Coronary artery (tissue), 2 donors: ENCODE measurements around the gene MRM1.

Experiments used
- DNase-seq: peaks from one replicate; pipeline ENCODE4 v3.0.0-alpha.2; 2017; ENCODE audit warnings: low spot score
- H3K27ac ChIP-seq, 2 donors: fragments of 200-600 bp; sonication (generic); one replicate each; pipeline ENCODE4 v1.5.1; 2016 to 2019
- H3K4me3 ChIP-seq: fragments of 200-600 bp; sonication (generic); 2 replicates; pipeline ENCODE4 v1.5.1; 2016; ENCODE audit warnings: mild to moderate bottlenecking, moderate library complexity
- TF ChIP-seq, protein P1 (sequence below): fragments of 200-600 bp; sonication (generic); IDR thresholded peaks from one replicate; pipeline ENCODE4 v1.5.1; 2019; ENCODE audit warnings: antibody characterized with exemption

Gene MRM1

DNA sequence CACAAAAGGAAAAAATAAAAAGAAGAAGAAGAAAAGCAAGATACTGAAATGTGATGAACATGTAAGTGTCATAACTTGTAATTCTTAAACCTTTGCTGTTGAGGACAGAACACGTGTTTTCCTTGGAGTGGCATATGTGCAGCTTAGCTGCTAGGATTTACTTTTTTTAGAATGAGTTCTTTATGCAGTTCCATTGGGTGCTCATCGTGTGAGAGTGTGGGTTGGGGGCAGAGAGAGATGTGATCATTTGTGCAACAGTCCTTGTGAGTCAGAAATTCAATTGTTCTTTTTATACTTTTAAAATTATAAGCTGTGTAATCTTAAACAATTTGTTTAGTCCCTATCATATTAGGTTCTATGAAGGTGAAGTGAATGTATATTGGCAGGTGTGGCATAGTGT, 15.2 kb upstream of the MRM1 start:
- Histone ChIP-seq H3K27ac (no peak overlapping the region), H3K4me3 (no peak overlapping the region)
- TF ChIP-seq, protein P1, sequence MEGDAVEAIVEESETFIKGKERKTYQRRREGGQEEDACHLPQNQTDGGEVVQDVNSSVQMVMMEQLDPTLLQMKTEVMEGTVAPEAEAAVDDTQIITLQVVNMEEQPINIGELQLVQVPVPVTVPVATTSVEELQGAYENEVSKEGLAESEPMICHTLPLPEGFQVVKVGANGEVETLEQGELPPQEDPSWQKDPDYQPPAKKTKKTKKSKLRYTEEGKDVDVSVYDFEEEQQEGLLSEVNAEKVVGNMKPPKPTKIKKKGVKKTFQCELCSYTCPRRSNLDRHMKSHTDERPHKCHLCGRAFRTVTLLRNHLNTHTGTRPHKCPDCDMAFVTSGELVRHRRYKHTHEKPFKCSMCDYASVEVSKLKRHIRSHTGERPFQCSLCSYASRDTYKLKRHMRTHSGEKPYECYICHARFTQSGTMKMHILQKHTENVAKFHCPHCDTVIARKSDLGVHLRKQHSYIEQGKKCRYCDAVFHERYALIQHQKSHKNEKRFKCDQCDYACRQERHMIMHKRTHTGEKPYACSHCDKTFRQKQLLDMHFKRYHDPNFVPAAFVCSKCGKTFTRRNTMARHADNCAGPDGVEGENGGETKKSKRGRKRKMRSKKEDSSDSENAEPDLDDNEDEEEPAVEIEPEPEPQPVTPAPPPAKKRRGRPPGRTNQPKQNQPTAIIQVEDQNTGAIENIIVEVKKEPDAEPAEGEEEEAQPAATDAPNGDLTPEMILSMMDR, result no peak
- DNase-seq, result no peak

DNA sequence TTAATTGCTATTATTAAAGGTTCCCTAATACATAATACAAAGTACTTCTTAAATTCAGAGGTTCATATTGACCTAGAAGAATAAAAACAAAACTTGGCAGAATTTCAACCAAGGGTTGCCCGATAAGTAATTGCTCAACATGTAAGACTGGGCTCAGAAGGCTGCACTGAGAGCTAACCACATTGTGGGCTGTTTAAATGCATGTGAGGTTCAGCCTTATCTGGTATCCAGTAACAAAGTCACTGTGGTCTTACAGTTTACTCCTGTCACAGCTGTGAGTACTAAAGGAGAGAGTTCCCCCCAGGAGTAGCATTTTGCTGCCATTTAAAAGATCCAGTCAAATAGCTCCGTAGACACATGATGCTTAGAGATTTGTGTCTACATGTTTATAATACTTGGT, 11.3 kb upstream of the MRM1 start:
- Histone ChIP-seq H3K27ac (no peak overlapping the region), H3K4me3 (no peak overlapping the region)
- TF ChIP-seq, protein P1, result no peak
- no peak for DNase-seq

DNA sequence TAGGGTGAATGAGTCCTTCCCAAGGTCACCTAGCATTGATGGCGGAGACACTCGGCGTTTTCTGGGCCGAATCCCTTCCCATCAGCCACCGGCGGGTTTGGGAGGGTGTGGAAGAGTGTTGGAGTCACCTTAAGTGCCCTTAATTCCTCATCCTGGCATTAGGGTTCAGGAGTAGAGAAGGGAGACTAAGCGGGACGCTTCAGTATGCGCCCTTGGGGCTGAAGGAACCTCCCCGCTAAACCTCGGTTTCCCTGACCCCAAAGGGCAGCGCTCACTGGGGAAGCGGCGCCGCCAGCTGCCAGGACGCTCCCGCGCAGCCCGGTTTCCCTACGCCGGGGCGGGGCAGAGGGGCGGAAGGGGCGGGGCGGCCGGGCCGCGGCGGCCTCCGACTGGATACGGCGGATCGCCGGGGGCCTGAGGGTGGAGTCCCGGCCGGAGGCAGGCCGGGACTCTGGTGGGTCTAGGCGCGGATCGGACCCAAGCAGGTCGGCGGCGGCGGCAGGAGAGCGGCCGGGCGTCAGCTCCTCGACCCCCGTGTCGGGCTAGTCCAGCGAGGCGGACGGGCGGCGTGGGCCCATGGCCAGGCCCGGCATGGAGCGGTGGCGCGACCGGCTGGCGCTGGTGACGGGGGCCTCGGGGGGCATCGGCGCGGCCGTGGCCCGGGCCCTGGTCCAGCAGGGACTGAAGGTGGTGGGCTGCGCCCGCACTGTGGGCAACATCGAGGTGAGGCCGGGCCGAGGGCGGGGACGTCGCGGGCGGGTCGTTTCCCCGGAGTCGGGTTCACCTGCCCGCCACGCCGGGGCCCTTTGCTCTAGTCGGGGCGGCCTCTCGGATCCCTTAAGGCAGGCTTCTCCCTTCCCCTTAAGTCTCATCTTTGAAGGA, 9.7 kb upstream of the MRM1 start, which contains the start of gene DHRS11:
Gene DHRS11 (plus strand): TSS at position 446 of the 882 bp plus-strand sequence. CDS start 131 bp downstream, at position 577.
- DNase-seq, result no peak
- TF ChIP-seq, protein P1, result no peak
- Histone ChIP-seq H3K27ac (peak within 1 kb of the TSS; percentile 7 to 76), H3K4me3 (peak within 1 kb of the TSS; percentile 94)

DNA sequence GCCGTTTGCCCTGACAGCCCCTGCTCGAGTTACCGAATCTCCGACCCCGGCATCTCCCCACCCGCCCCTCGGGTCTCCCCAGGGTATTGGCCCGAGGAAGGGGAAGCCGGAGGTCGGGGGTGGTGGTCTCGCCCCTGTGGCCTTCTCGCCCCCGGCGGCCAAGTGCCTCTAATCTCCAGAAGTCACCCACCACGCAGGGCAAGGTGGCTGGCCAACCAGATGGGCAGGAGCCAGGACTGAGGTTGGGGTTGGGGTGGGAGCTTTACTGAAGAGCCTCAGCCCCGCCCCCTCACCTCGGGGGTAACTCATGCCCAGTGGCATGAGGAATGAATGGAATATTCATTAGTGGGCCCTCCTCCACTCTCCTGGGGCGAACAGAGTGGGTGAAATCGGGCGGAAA, 9.1 kb upstream of the MRM1 start:
- TF ChIP-seq, protein P1, result no peak
- no peak for DNase-seq
- H3K4me3 ChIP-seq, result peak overlapping the region; percentile 94
- no peak overlapping the region for H3K27ac ChIP-seq

DNA sequence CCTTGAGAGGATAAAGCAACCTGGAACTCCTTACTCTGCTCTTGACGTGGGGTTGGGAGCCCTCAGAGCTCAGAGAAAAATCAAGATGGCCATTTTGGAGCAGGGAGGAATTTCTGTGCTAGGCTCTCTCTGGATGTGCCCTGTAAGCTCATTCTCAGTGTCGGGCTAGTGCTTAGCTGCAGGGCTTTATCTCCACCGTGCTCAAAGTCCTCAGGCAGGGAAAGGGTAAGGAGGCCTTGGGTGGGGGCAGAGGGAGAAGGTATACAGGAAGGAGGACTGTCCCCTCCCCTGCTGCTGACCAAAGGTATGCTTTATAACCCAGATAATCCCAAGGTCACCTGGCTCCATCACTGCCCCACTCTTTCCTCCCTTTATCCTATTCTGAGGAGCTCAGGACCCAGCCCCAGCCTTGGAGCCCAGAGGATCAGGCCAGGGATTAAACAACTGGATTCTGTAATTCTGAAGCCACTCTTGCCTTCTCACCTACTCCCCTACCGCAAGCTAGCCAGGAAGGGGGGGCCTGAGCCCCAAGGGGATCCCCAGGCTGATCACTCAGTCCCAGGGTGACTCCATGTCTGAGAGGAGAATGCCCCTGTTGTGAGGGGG, 8.6 kb upstream of the MRM1 start:
- TF ChIP-seq, protein P1, result no peak
- no peak for DNase-seq
- Histone ChIP-seq H3K4me3 (peak overlapping the region; percentile 94), H3K27ac (no peak overlapping the region)

DNA sequence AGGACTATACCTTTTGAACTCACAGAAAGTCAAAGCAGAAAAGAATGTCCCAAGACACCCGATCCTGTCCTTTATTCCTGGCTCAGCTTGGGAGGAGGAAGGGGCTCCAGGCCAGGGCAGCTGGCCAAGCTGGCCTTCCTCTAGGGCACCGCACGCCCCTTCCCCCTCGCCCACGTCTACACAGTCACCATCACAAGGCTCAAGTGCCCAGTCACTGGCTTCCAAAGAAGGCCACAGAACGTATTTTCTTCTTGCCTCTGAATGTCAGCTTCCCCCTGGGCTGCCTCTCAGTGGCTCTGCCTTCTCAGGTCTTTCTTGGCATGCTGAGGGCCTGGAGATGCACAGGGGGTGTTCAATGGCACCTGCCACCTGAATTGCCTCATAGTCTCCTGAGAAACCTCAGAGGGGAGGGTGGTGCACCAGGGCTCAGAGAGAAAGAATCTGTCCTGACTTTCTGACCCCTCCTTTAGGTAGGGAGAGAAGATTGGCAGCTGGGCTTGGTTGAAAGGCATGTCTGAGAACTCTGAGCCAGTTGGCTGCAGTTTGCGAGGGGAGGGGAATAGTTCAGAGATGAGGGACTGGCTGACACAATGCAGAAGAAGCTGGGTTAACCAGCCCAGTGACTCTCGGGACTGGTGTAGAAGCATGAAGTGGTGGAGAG, 7.6 kb upstream of the MRM1 start:
- Histone ChIP-seq H3K4me3 (no peak overlapping the region), H3K27ac (no peak overlapping the region)
- no peak for DNase-seq
- TF ChIP-seq, protein P1, result no peak
